Measurements from ENCODE around the gene STYK1. TPM values are rescaled to one million over a fixed set of nuclear protein-coding genes. Genes with fewer than 3 reads are reported as not detected.
A peak's percentile ranks its signal among the peaks of the same experiment; 100 is the strongest.

The STYK1 gene
- total RNA-seq, 4 donors from 2014 or later: 3.4 to 11.7 (median 8.2) TPM

- intact Hi-C loops (cut with DNase I): no loop called here
- no peak for DNase-seq
- H3K27ac ChIP-seq: peak overlapping the region; percentile 79 to 99 (median 98)
- H3K9me3 ChIP-seq: no peaks in the 10 kb centered on the region
- no peaks in the 10 kb centered on the region for H3K27me3 ChIP-seq
- peak overlapping the region in 3 of 4 donors; percentile 27 to 70 (median 39) for H3K4me3 ChIP-seq
- TF ChIP-seq CTCF (IDR thresholded peaks at IDR 0.05) (no peak), POLR2A (IDR thresholded peaks at IDR 0.05) (no peak)
- H3K36me3 ChIP-seq: peaks cover 0 to 34% (median 23%) of the 10 kb centered on the region in 3 donors
- H3K4me1 ChIP-seq: peaks cover 7 to 81% (median 49%) of the 10 kb centered on the region in 3 donors
- WGBS, 2 donors: 30 to 45% methylated on average over 2 of the region's 2 CpGs
These were observed 43.6 kb upstream of the STYK1 start for GRCh38 chr12:10717410-10717809.

GRCh38 chr12:10716704-10717315 lies 43.0 kb upstream of the STYK1 start:
- Histone ChIP-seq H3K4me1 (peaks cover 7 to 81% (median 49%) of the 10 kb centered on the region in 3 donors), H3K27ac (peak overlapping the region; percentile 79 to 99 (median 98)), H3K9me3 (no peaks in the 10 kb centered on the region), H3K4me3 (peak overlapping the region in 3 of 4 donors; percentile 27 to 70 (median 39)), H3K27me3 (no peaks in the 10 kb centered on the region), H3K36me3 (peaks cover 0 to 40% (median 27%) of the 10 kb centered on the region in 3 donors)
- 8 to 37% methylated on average over 6 of the region's 6 CpGs for WGBS, 2 donors
- TF ChIP-seq CTCF (IDR thresholded peaks at IDR 0.05) (peak in 1 of 6 experiments; percentile 3), POLR2A (IDR thresholded peaks at IDR 0.05) (peak in 2 of 4 donors; percentile 14 to 34)
- peak; percentile 1 for DNase-seq
- intact Hi-C loops (cut with DNase I): no loop called here

- Histone ChIP-seq H3K36me3 (peaks cover 0 to 46% (median 32%) of the 10 kb centered on the region in 3 donors), H3K27ac (peak overlapping the region; percentile 79 to 99 (median 98)), H3K9me3 (no peaks in the 10 kb centered on the region), H3K27me3 (no peaks in the 10 kb centered on the region), H3K4me1 (peaks cover 7 to 77% (median 49%) of the 10 kb centered on the region in 3 donors), H3K4me3 (peak overlapping the region in 3 of 4 donors; percentile 27 to 70 (median 39))
- intact Hi-C loops (cut with DNase I): no loop called here
- DNase-seq: no peak
- no peak for TF ChIP-seq CTCF (IDR thresholded peaks at IDR 0.05)
- TF ChIP-seq POLR2A (IDR thresholded peaks at IDR 0.05): no peak
- WGBS, 2 donors: 16 to 23% methylated on average over 4 of the region's 4 CpGs
These were observed 42.4 kb upstream of the STYK1 start for GRCh38 chr12:10716277-10716676.

GRCh38 chr12:10715491-10715890 lies 41.6 kb upstream of the STYK1 start:
- no peaks in the 10 kb centered on the region for H3K27me3 ChIP-seq
- no peak for DNase-seq
- H3K36me3 ChIP-seq: peaks cover 0 to 54% (median 32%) of the 10 kb centered on the region in 3 donors
- H3K27ac ChIP-seq: peak overlapping the region; percentile 79 to 99 (median 98)
- WGBS, 2 donors: 80 to 84% methylated on average over 6 of the region's 6 CpGs
- H3K4me3 ChIP-seq: no peak overlapping the region
- H3K9me3 ChIP-seq: no peaks in the 10 kb centered on the region
- H3K4me1 ChIP-seq: peaks cover 7 to 69% (median 46%) of the 10 kb centered on the region in 3 donors
- no peak for TF ChIP-seq CTCF (IDR thresholded peaks at IDR 0.05)
- no peak for TF ChIP-seq POLR2A (IDR thresholded peaks at IDR 0.05)
- intact Hi-C loops (cut with DNase I): no loop called here

- Histone ChIP-seq H3K27me3 (no peaks in the 10 kb centered on the region), H3K36me3 (peaks cover 0 to 100% (median 29%) of the 10 kb centered on the region in 3 donors), H3K9me3 (no peaks in the 10 kb centered on the region), H3K4me3 (no peak overlapping the region), H3K4me1 (peaks cover 0 to 42% (median 0%) of the 10 kb centered on the region in 3 donors), H3K27ac (no peak overlapping the region)
- TF ChIP-seq POLR2A (IDR thresholded peaks at IDR 0.05) (no peak), CTCF (IDR thresholded peaks at IDR 0.05) (no peak)
- no peak for DNase-seq
- WGBS, 2 donors: 90 to 92% methylated on average over 15 to 16 of the region's 16 CpGs
- intact Hi-C loops (cut with DNase I): no loop called here
These were observed 36.0 kb upstream of the STYK1 start for GRCh38 chr12:10709808-10710207.
